HL-60 (cell line): ENCODE results near the gene NDUFC2.

Experiments used
- DNase-seq, 2 experiments: peaks; one replicate each; pipeline ENCODE4 v3.0.0-alpha.2; 2010 to 2020; ENCODE audit warnings: low read depth in 1 of 2, low spot score in 1 of 2
- H3K27ac ChIP-seq: fragments of 250-450 bp; sonication (Bioruptor Pico); replicated peaks from 2 replicates; pipeline ENCODE4 v1.5.1; 2020; ENCODE audit warnings: mild to moderate bottlenecking, moderate library complexity
- H3K27me3 ChIP-seq: fragments of 250-450 bp; sonication (Bioruptor Pico); 2 replicates; pipeline ENCODE4 v1.5.1; 2021; ENCODE audit warnings: mild to moderate bottlenecking, moderate library complexity; ENCODE audit not compliant: insufficient read depth, poor library complexity, severe bottlenecking
- H3K4me3 ChIP-seq: replicated peaks from 2 replicates; pipeline ENCODE4 v1.5.1; 2011; ENCODE audit warnings: mild to moderate bottlenecking, control low read depth, low read length; ENCODE audit not compliant: insufficient read depth
- CTCF ChIP-seq: IDR thresholded peaks from one replicate; pipeline ENCODE4 v1.5.1; 2011; ENCODE audit warnings: low read length, control low read depth, inconsistent platforms; ENCODE audit not compliant: insufficient read depth
- GABPA ChIP-seq: IDR thresholded peaks from 2 replicates; pipeline ENCODE4 v1.6.1; 2012; ENCODE audit warnings: low read depth
- POLR2AphosphoS5 ChIP-seq: IDR thresholded peaks from 2 replicates; pipeline ENCODE4 v1.6.1; 2012; ENCODE audit warnings: low read depth
- REST ChIP-seq: IDR thresholded peaks from 2 replicates; pipeline ENCODE4 v1.6.1; 2012; ENCODE audit warnings: low read depth; ENCODE audit not compliant: insufficient replicate concordance
- SPI1 ChIP-seq: IDR thresholded peaks from 2 replicates; pipeline ENCODE4 v1.6.1; 2012; ENCODE audit warnings: low read depth, mild to moderate bottlenecking, borderline replicate concordance

NDUFC2 gene

GRCh38 chr11:78070621-78071020 lies 9.0 kb downstream of the NDUFC2 start:
- TF ChIP-seq POLR2AphosphoS5 = no peak
- no peak for TF ChIP-seq CTCF
- no peak for TF ChIP-seq SPI1
- no peak for TF ChIP-seq GABPA
- TF ChIP-seq REST = no peak
- DNase-seq = no peak
- Histone ChIP-seq H3K4me3 (no peak overlapping the region), H3K27me3 (no peaks in the 10 kb centered on the region), H3K27ac (no peak overlapping the region)

GRCh38 chr11:78069465-78069864 lies 10.2 kb downstream of the NDUFC2 start:
- TF ChIP-seq CTCF = no peak
- TF ChIP-seq GABPA = no peak
- TF ChIP-seq REST = no peak
- TF ChIP-seq SPI1 = no peak
- TF ChIP-seq POLR2AphosphoS5 = no peak
- DNase-seq = no peak
- Histone ChIP-seq H3K27me3 (no peaks in the 10 kb centered on the region), H3K4me3 (no peak overlapping the region), H3K27ac (no peak overlapping the region)

GRCh38 chr11:78067704-78068103 lies 12.0 kb downstream of the NDUFC2 start:
- DNase-seq = no peak
- Histone ChIP-seq H3K27me3 (no peaks in the 10 kb centered on the region), H3K27ac (no peak overlapping the region), H3K4me3 (no peak overlapping the region)
- TF ChIP-seq CTCF (no peak), GABPA (no peak), SPI1 (no peak)

- TF ChIP-seq POLR2AphosphoS5 (no peak), REST (no peak), GABPA (no peak), CTCF (no peak), SPI1 (no peak)
- Histone ChIP-seq H3K27ac (no peak overlapping the region), H3K27me3 (no peaks in the 10 kb centered on the region), H3K4me3 (no peak overlapping the region)
- peak in 1 of 2 experiments; percentile 38 for DNase-seq
Measured at GRCh38 chr11:78066471-78066870, 13.2 kb downstream of the NDUFC2 start.
